Fibroblast of pulmonary artery (primary cell): ENCODE data around the gene ZDHHC11B.
"Not testable (repeated sequence)": the region's sequence is repeated elsewhere in the genome, so short reads cannot be mapped to it uniquely, and the experiment has no call there.

Experiments
- DNase-seq: peaks from one replicate; pipeline ENCODE4 v3.0.0-alpha.2; 2010; ENCODE audit warnings: low read depth
- H3K4me3 ChIP-seq: replicated peaks from 2 replicates; pipeline ENCODE4 v1.5.1; 2011; ENCODE audit warnings: low read depth, mild to moderate bottlenecking, control low read depth, low read length, moderate library complexity
- CTCF ChIP-seq: IDR thresholded peaks from 2 replicates; pipeline ENCODE4 v1.5.1; 2011; ENCODE audit warnings: mild to moderate bottlenecking, control low read depth, low read length, inconsistent platforms; ENCODE audit errors: missing control alignments

Gene ZDHHC11B

DNA sequence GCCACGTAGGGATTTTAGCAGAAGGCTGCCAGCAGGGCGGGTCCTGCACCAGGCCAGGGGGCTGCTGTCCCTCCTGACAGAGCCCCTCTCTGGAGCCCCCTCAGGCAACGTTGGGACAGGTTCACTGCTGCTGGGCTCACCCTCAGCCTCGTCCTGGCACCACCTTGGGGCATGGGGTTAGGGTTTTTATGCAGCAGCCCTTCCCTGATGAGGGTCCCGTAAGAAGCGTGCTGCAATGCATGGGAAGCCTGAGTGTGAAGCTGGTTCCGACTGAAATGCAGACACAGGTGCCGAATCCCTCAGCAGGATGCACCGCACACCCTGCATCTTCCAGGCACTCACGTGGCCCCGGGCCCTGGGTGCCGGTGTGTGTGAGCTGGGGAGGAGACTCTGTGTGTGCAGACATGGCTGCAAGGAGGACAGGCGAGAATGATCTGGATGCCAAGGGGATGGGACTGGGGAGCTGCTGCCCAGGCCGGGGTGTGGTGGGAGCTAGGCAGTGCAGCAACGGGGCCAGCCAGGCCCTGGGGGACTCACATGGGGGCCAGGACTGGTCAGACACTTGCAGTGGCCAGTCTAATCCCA is 27.1 kb downstream of the ZDHHC11B start:
- no peak overlapping the region for H3K4me3 ChIP-seq
- TF ChIP-seq CTCF, result no peak
- no peak for DNase-seq

GRCh38 chr5:756865-757345 is 27.6 kb downstream of the ZDHHC11B start:
- peak; percentile 26 for DNase-seq

DNA sequence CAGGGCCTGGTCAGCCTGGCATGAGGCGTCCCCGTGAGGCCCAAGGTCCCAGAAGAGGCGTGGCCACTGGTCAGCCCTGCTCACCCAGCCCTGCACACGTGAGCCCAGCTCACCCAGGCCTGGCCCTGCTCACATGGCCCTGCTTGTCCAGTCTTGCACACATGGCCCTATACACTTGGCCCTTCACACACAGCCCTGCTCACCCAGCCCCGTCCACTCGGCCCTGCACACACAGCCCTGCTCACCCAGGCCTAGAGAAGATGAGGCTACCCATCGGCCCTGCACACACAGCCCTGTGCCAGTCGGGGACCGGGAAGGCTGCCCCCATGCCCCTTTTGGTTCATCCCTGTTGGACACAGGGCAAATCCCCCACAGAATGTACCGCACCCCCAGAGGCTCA is 28.4 kb downstream of the ZDHHC11B start:
- TF ChIP-seq CTCF, result no peak
- no peak overlapping the region for H3K4me3 ChIP-seq
- DNase-seq, result no peak

More at GRCh38 chr5:756865-757345, 27.6 kb downstream of the ZDHHC11B start:
- no peak overlapping the region for H3K4me3 ChIP-seq
- TF ChIP-seq CTCF, result no peak

DNA sequence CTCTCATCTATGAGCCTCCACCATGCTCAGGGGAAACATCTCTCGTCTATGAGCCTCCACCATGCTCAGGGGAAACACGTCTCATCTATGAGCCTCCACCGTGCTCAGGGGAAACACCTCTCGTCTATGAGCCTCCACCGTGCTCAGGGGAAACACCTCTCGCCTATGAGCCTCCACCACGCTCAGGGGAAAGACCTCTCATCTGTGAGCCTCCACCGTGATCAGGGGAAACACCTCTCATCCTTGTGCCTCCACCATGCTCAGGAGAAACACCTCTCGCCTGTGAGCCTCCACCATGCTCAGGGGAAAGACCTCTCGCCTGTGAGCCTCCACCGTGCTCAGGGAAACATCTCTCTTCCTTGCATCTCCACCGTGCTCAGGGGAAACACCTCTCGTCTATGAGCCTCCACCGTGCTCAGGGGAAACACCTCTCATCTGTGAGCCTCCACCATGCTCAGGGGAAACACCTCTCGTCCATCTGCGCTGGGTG is 30.3 kb downstream of the ZDHHC11B start:
- not testable (repeated sequence) for H3K4me3 ChIP-seq, DNase-seq

- not testable (repeated sequence) for DNase-seq, H3K4me3 ChIP-seq
Measured at GRCh38 chr5:753567-754142, 30.9 kb downstream of the ZDHHC11B start.

DNA sequence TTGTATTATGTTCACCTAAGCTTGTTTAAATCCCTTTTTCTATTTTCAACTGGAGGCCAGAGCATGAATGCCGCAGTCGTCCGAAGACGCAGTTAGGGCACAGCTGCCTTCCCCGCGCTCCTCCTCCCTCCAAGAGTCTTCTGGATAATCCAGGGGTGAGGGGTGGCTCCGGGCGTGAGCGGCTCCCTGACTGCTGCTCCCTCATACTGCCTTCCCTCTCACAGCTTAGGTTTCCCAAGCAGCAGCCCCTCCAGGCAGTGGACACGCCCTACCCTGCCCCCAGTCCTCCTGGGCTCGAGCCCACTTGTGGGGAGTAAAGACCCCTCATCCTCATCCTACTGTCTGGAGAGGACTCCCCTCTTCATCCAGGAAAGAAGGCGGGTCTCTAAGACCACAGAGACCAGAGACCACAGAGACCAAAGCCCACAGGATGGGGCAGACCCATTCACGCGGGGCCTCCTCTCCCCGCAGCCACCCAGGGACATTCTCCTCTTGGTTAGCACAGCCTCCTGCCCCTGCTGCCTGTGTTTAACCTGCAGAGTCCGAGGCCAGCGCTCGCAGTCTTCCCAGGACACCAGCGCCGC is 31.9 kb downstream of the ZDHHC11B start:
- H3K4me3 ChIP-seq, DNase-seq: not testable (repeated sequence)

DNA sequence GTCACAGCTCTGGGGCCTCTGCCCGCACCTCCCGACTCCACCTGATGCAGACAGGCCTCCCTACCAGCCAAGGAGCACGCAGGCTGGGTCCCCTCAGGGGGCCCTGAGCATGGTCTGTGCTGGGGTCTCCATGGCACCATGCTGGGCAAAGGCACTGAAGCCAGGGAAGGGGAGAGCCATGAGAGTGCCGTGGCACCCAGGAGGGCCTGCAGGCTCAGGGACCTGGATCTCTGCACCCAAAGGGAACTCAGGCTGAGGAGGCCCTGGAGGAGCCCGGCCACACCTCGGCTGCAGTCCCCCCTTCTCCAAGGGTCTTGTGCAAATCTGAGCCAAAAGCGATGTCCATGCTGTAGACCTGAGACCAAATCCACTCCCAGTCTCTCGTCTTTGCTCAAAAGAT is 32.5 kb downstream of the ZDHHC11B start:
- H3K4me3 ChIP-seq, DNase-seq: not testable (repeated sequence)

GRCh38 chr5:751496-751895 is 33.0 kb downstream of the ZDHHC11B start:
- DNase-seq, result no peak
- no peak overlapping the region for H3K4me3 ChIP-seq
- no peak for TF ChIP-seq CTCF

DNA sequence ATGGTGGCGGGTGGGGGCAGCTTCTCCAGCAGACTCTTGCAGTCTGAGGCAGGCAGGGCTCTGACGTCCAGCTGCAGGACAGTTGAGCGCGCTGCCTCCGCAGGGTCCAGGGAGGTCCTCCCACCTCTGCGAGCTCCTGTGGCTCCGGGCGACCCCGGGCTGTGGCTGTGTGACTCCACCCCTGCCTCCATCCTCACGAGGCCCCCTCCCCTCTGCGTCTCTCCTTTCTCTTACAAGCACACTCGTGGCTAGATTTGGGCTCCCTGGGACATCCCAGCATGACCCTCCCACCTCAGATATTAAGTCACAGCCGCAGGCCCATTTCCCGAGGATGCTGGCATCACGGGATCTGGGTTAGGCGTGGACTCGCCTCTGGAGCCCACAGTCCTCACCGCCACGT is 34.3 kb downstream of the ZDHHC11B start:
- not testable (repeated sequence) for DNase-seq, H3K4me3 ChIP-seq
